LoVo (cell line): ENCODE measurements around the gene ITGB3.
"Not testable (repeated sequence)": the region's sequence is repeated elsewhere in the genome, so short reads cannot be mapped to it uniquely, and the experiment has no call there.

Experiments used
- DNase-seq: peaks from one replicate; pipeline ENCODE4 v3.0.0-alpha.2; 2016; ENCODE audit warnings: low spot score

The ITGB3 gene

GRCh38 chr17:47244697-47245096 lies 8.9 kb upstream of the ITGB3 start:
- no peak for DNase-seq

- no peak for DNase-seq
Observed at GRCh38 chr17:47246120-47246519, 7.5 kb upstream of the ITGB3 start.

- DNase-seq, result no peak
Observed at GRCh38 chr17:47250855-47251254, 2.8 kb upstream of the ITGB3 start.

- DNase-seq, result no peak
Observed at GRCh38 chr17:47251421-47251940, 2.1 kb upstream of the ITGB3 start.

GRCh38 chr17:47252209-47252608 lies 1.4 kb upstream of the ITGB3 start:
- DNase-seq, result no peak

GRCh38 chr17:47252766-47253512 lies 688 bp upstream of the ITGB3 start:
- DNase-seq, result no peak

- DNase-seq, result no peak
Observed at GRCh38 chr17:47254403-47254943, 846 bp downstream of the ITGB3 start.

GRCh38 chr17:47257651-47258339 lies 4.2 kb downstream of the ITGB3 start:
- no peak for DNase-seq

GRCh38 chr17:47262586-47262985 lies 9.0 kb downstream of the ITGB3 start:
- DNase-seq, result no peak

- no peak for DNase-seq
Observed at GRCh38 chr17:47264166-47264565, 10.5 kb downstream of the ITGB3 start.

GRCh38 chr17:47265983-47266541 lies 12.4 kb downstream of the ITGB3 start:
- peak; percentile 50 for DNase-seq

GRCh38 chr17:47266782-47267181 lies 13.2 kb downstream of the ITGB3 start:
- no peak for DNase-seq

GRCh38 chr17:47267354-47267828 lies 13.8 kb downstream of the ITGB3 start:
- DNase-seq, result peak; percentile 22

- not testable (repeated sequence) for DNase-seq
Observed at GRCh38 chr17:47268964-47269363, 15.3 kb downstream of the ITGB3 start.

- DNase-seq, result not testable (repeated sequence)
Observed at GRCh38 chr17:47269561-47270280, 16.1 kb downstream of the ITGB3 start.

- no peak for DNase-seq
Observed at GRCh38 chr17:47270946-47271705, 17.5 kb downstream of the ITGB3 start.

- DNase-seq, result no peak
Observed at GRCh38 chr17:47272491-47272890, 18.9 kb downstream of the ITGB3 start.

- no peak for DNase-seq
Observed at GRCh38 chr17:47273245-47273644, 19.6 kb downstream of the ITGB3 start.

GRCh38 chr17:47274319-47275069 lies 20.9 kb downstream of the ITGB3 start:
- no peak for DNase-seq

GRCh38 chr17:47275245-47275984 lies 21.8 kb downstream of the ITGB3 start:
- DNase-seq, result peak; percentile 28
